GM19193 (cell line): ENCODE data around the gene AAMP.

ENCODE experiments used
- POLR2A ChIP-seq: IDR thresholded peaks from 4 replicates; pipeline ENCODE4 v1.6.1; 2011; ENCODE audit not compliant: insufficient read depth, insufficient read length; ENCODE audit errors: extremely low read depth

Gene AAMP

GRCh38 chr2:218228366-218229090, 41.4 kb downstream of the AAMP start:
- no peak for TF ChIP-seq POLR2A

- TF ChIP-seq POLR2A = no peak
Measured at GRCh38 chr2:218226903-218227302, 43.0 kb downstream of the AAMP start.

- no peak for TF ChIP-seq POLR2A
Measured at GRCh38 chr2:218224186-218224585, 45.8 kb downstream of the AAMP start.

- TF ChIP-seq POLR2A = no peak
Measured at GRCh38 chr2:218223046-218223445, 46.9 kb downstream of the AAMP start.

- TF ChIP-seq POLR2A = peak; percentile 13
Measured at GRCh38 chr2:218221000-218221399, 48.9 kb downstream of the AAMP start.

GRCh38 chr2:218219934-218220333, 50.0 kb downstream of the AAMP start:
- TF ChIP-seq POLR2A = no peak

GRCh38 chr2:218218268-218219185, 51.4 kb downstream of the AAMP start:
- TF ChIP-seq POLR2A = no peak

- peak; percentile 61 for TF ChIP-seq POLR2A
Measured at GRCh38 chr2:218217360-218218267, 52.3 kb downstream of the AAMP start.

- TF ChIP-seq POLR2A = peak; percentile 69
Measured at GRCh38 chr2:218216674-218217359, 53.1 kb downstream of the AAMP start, which contains the start of gene ARPC2. Gene ARPC2 (plus strand): TSS chr2:218217189. CDS start chr2:218217471, 282 bp downstream.

GRCh38 chr2:218216336-218216673, 53.6 kb downstream of the AAMP start:
- no peak for TF ChIP-seq POLR2A
